Measurements from ENCODE around the gene RGS11. TPM values are rescaled to one million over a fixed set of nuclear protein-coding genes. Genes with fewer than 3 reads are reported as not detected.

RGS11 gene
- 0.18 and 0.29 TPM in 2 replicates for total RNA-seq

DNA sequence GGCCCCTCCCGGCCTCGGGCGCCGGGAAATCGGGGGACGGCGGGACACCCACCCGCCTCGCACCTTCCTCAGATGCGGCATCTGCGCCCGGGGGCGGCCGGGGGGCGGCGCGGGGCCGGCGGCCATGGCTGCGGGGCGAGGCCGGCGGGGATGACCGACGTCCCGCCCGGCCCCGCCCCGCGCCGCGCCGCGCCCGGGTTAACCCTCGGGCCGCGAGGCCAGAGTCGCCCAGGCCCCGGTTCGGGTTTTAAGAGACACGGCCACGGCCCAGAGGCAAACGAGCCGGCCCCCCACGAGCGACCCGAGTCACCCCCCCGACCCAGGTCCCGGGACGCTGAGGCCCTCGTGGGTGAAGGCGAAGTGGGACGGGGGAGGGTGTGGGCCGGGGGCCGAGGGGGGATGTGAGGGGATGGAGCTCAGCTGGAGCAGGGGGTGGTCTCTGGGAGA is at the start of gene RGS11:
RGS11 (minus strand) TSS at position 159 of the 447 bp plus-strand sequence; CDS start at position 126, 33 bp downstream.
- H3K4me3 Mint-ChIP-seq, result peak within 1 kb of the TSS; percentile 33
- H3K9me3 Mint-ChIP-seq, result no peaks in the 10 kb centered on the region
- no peaks in the 10 kb centered on the region for H3K36me3 Mint-ChIP-seq (ENCODE audit: low read depth)
- intact Hi-C loops (cut with micrococcal nuclease), result no loop called here
- peaks cover 38% of the 10 kb centered on the region for H3K27me3 Mint-ChIP-seq (ENCODE audit: insufficient read depth)
- no peaks in the 10 kb centered on the region for H3K4me1 Mint-ChIP-seq (ENCODE audit: low read depth)
- H3K27ac Mint-ChIP-seq, result no peak within 1 kb of the TSS
- DNase-seq (ENCODE audit: low spot score), result no peak

DNA sequence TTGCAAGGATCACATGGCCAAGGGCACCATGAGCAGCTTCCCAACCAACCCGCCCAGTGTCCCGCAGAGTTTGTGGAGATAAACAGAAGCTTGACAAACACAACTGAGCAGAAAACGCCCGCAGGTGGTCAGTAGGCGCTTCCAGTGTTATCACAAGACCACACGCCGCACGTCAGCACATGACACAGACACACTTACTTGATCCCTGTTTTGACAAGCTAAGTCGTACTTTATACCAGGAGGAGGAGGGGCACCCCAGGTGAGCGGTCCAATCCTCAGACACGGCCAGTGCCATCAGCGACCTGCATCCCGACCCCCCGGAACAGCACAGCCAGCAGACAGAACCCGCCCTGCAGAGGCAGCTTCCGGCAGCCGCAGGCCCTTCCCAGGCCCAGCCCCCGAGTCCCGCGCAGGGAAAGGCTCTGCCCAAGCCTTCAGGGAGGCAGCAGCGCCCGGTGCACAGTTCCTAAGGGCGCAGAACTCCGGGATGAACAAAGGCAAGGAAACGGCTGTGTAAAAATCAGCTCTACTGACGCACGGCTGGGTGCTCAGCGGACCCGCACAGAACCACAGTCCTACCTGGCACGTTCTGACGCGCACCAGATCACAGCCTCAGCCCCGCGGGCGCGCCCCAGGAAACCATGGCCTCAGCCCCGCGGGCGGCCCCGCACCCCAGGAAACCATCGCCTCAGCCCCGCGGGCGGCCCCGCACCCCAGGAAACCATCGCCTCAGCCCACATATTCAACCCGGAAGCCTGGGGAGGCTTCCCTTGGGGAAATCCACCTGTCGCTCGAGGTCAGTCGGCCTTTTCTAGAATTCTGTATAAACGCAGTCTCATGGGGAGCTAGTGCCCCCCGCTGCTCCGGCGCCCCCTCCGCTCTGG is 48.9 kb upstream of the RGS11 start:
- H3K4me3 Mint-ChIP-seq, result peak overlapping the region; percentile 56
- intact Hi-C loops (cut with micrococcal nuclease), result no loop called here
- no peaks in the 10 kb centered on the region for H3K9me3 Mint-ChIP-seq
- DNase-seq (ENCODE audit: low spot score), result peak; percentile 62
- H3K36me3 Mint-ChIP-seq (ENCODE audit: low read depth), result peaks cover 2% of the 10 kb centered on the region
- no peak overlapping the region for H3K27ac Mint-ChIP-seq
- H3K27me3 Mint-ChIP-seq (ENCODE audit: insufficient read depth), result peaks cover 2% of the 10 kb centered on the region
- H3K4me1 Mint-ChIP-seq (ENCODE audit: low read depth), result peaks cover 36% of the 10 kb centered on the region

DNA sequence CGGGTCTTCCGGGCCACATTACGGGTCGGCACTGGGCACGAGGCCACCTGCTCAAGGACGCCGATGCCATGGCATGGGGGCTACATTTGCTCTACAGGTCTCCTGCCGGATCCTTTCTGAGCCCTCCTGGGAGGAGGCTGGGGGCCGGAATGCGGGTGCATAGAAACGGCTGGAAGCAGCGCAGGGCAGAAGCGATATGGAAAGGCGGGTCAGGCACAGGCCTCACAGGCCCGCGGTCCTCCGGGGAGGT is 48.4 kb upstream of the RGS11 start:
- intact Hi-C loops (cut with micrococcal nuclease), result no loop called here

DNA sequence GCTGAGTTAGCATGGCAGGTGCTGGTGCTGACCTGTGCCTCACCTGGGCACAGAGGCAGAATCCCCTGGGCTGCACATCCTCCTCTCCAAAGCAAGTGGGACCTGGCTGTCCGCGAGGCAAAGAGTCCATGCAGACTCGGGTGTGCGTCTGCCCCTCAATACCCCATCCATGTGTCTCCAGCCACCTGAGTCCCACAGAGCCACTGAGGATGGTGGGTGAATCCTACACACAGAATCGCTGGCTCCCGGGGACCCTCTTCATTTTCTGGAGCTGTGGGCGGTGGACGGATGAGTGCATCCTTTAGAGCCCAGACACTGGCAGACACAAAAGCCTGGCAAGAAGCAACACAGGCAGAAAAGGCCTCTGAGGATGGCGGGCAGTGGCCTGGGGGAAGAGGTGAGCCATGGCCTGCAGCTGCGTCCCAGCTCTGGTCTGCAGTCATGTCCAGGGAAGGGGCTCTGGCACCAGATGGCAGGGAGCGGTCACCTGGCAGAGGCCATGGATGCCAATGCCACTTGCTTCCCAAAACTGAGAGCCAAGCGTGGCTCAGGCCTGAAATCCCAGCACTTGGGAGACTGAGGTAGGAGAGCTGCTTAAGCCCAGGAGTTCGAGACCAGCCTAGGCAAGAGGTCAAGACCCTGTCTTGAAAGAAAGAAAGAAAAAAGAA is 46.9 kb upstream of the RGS11 start:
- Mint-ChIP-seq H3K27me3 (ENCODE audit: insufficient read depth) (peaks cover 4% of the 10 kb centered on the region), H3K9me3 (no peaks in the 10 kb centered on the region), H3K27ac (no peak overlapping the region), H3K36me3 (ENCODE audit: low read depth) (peaks cover 8% of the 10 kb centered on the region), H3K4me1 (ENCODE audit: low read depth) (peaks cover 40% of the 10 kb centered on the region), H3K4me3 (no peak overlapping the region)
- no peak for DNase-seq (ENCODE audit: low spot score)
- intact Hi-C loops (cut with micrococcal nuclease), result no loop called here

More for the DNA sequence above, 48.4 kb upstream of the RGS11 start:
- Mint-ChIP-seq H3K4me1 (ENCODE audit: low read depth) (peaks cover 38% of the 10 kb centered on the region), H3K4me3 (no peak overlapping the region), H3K27me3 (ENCODE audit: insufficient read depth) (peaks cover 3% of the 10 kb centered on the region), H3K9me3 (no peaks in the 10 kb centered on the region), H3K27ac (no peak overlapping the region), H3K36me3 (ENCODE audit: low read depth) (peaks cover 3% of the 10 kb centered on the region)
- DNase-seq (ENCODE audit: low spot score), result no peak

DNA sequence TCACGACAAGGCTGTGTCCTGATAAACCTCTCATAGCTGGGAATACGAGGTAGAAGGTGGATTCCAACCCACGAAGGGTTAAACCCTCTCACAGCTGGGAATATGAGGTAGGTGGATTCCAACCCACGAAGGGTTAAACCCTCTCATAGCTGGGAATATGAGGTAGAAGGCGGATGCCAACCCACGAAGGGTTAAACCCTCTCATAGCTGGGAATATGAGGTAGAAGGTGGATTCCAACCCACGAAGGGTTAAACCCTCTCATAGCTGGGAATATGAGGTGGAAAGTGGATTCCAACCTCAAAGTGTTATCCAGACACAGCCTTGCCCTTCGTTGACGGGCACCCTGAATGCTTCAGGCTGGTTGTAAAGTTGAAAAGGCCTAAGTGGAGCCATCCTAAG is 45.8 kb upstream of the RGS11 start:
- Mint-ChIP-seq H3K36me3 (ENCODE audit: low read depth) (peaks cover 9% of the 10 kb centered on the region), H3K27me3 (ENCODE audit: insufficient read depth) (peaks cover 4% of the 10 kb centered on the region), H3K4me3 (no peak overlapping the region), H3K4me1 (ENCODE audit: low read depth) (peaks cover 36% of the 10 kb centered on the region), H3K27ac (no peak overlapping the region), H3K9me3 (no peaks in the 10 kb centered on the region)
- DNase-seq (ENCODE audit: low spot score), result no peak
- intact Hi-C loops (cut with micrococcal nuclease), result no loop called here

DNA sequence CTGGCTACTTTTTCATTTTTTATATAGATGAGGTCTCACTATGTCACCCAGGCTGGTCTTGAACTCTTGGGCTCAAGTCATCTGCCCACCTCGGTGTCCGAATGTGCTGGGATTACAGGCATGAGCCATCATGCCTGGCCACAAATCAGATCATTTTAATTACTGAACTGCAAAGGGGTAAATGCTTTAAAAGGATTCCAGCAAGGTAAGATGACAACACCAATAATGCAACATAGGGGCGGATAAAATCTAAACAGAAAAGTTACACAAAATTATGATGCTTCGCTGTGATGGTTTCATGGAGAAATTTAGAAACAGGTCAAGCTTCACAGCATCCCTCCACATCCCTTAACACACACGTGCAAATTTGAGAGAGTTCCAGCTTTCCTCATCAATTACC is 44.5 kb upstream of the RGS11 start:
- DNase-seq (ENCODE audit: low spot score), result no peak

DNA sequence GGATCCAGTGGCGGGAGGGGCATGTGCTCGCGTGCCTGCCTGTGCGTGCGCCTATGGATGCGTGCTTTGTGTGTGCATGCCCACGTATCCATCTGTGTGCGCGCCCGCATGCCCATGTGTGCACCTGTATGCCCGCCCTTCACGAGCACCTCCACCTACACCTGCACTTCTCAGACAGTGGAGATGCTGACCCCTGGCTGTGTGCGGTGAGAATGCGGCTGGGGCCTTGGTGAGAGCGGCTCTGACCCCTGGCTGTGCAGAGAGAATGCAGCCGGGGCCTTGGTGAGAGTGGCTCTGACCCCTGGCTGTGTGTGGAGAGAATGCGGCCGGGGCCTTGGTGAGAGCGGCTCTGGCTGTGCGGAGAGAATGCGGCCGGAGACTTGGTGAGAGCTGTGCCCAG is 42.9 kb upstream of the RGS11 start:
- no peaks in the 10 kb centered on the region for H3K9me3 Mint-ChIP-seq
- intact Hi-C loops (cut with micrococcal nuclease), result no loop called here
- peaks cover 11% of the 10 kb centered on the region for H3K36me3 Mint-ChIP-seq (ENCODE audit: low read depth)
- H3K27ac Mint-ChIP-seq, result no peak overlapping the region
- no peak for DNase-seq (ENCODE audit: low spot score)
- peaks cover 15% of the 10 kb centered on the region for H3K4me1 Mint-ChIP-seq (ENCODE audit: low read depth)
- H3K4me3 Mint-ChIP-seq, result no peak overlapping the region
- H3K27me3 Mint-ChIP-seq (ENCODE audit: insufficient read depth), result peaks cover 4% of the 10 kb centered on the region

More for the DNA sequence above, 44.5 kb upstream of the RGS11 start:
- peaks cover 4% of the 10 kb centered on the region for H3K27me3 Mint-ChIP-seq (ENCODE audit: insufficient read depth)
- intact Hi-C loops (cut with micrococcal nuclease), result no loop called here
- peaks cover 30% of the 10 kb centered on the region for H3K4me1 Mint-ChIP-seq (ENCODE audit: low read depth)
- H3K9me3 Mint-ChIP-seq, result no peaks in the 10 kb centered on the region
- peaks cover 9% of the 10 kb centered on the region for H3K36me3 Mint-ChIP-seq (ENCODE audit: low read depth)
- no peak overlapping the region for H3K27ac Mint-ChIP-seq
- H3K4me3 Mint-ChIP-seq, result no peak overlapping the region

DNA sequence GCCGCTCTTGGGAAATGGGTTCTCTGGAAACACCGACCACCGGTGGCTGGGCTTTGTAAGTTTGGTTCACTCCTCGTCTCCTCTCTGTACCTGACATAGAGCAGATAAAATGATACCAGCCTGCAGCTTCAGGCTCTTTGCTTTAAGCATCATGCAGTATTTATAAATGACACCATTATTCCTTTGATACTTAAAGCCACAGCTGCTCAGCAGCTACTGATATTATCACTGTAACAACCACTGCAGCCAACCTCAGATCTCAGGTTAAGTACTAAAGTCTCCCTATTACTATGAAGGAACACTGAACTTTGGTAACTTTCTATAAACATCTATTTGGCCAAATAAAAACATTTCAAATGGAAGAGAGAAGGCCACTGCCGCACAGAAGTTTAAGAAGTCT is 41.8 kb upstream of the RGS11 start:
- peaks cover 13% of the 10 kb centered on the region for H3K4me1 Mint-ChIP-seq (ENCODE audit: low read depth)
- peaks cover 11% of the 10 kb centered on the region for H3K36me3 Mint-ChIP-seq (ENCODE audit: low read depth)
- H3K27ac Mint-ChIP-seq, result no peak overlapping the region
- no peak overlapping the region for H3K4me3 Mint-ChIP-seq
- DNase-seq (ENCODE audit: low spot score), result no peak
- intact Hi-C loops (cut with micrococcal nuclease), result no loop called here
- H3K27me3 Mint-ChIP-seq (ENCODE audit: insufficient read depth), result peaks cover 4% of the 10 kb centered on the region
- no peaks in the 10 kb centered on the region for H3K9me3 Mint-ChIP-seq

DNA sequence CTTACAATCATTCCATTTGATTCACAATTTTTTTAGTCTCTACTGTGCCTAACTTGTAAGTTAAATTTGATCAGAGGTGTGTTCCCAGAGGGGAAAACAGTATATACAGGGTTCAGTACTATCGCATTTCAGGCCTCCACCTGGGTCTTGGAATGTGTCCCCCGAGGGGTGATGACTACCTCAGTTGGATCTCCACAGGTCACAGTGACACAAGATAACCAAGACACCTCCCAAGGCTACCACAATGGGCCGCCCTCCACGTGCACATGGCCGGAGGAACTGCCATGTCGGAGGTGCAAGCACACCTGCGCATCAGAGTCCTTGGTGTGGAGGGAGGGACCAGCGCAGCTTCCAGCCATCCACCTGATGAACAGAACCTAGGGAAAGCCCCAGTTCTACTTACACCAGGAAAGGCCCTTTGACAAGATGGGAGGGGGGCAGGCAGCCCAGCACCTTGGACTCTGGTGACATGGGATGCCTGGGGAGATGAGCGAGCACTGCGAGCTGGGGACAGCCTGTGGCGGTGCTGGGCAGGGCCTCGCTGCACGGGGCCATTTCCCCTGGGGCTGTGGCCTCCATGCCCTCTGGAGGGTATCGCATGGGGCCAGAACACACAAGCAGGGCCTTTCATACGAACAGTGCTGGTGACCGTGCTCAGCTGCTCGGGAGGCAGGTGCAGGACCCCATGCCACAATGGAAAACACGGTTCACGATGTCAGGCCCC is 41.2 kb upstream of the RGS11 start:
- DNase-seq (ENCODE audit: low spot score), result no peak
- Mint-ChIP-seq H3K9me3 (no peaks in the 10 kb centered on the region), H3K4me3 (no peak overlapping the region), H3K27me3 (ENCODE audit: insufficient read depth) (peaks cover 4% of the 10 kb centered on the region), H3K36me3 (ENCODE audit: low read depth) (peaks cover 12% of the 10 kb centered on the region), H3K27ac (no peak overlapping the region), H3K4me1 (ENCODE audit: low read depth) (peaks cover 13% of the 10 kb centered on the region)
- intact Hi-C loops (cut with micrococcal nuclease), result no loop called here

DNA sequence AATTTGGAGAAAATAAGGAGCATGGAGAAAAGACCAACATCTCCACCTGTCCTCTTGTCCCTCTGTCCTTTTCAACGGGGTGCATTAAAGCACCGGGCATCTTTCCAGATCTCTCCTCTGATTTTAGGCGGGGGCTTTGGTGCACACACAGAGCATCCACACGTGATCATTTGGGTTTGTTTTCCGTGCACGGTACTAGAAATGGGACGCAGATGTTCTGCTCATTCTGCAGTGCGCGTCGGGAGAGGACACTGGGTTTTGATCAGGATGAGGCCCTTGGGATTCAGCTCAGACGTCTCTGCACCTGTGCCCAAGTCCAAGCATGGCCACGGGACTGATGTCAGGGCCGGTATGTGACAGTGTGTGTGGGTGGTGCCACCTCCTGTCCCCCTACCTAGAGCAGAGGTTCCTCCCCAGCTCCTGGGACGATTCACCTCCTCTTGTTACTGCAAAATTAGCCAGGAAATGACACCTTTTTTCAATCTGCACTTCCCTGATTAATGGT is 39.1 kb upstream of the RGS11 start:
- intact Hi-C loops (cut with micrococcal nuclease), result no loop called here
- Mint-ChIP-seq H3K27me3 (ENCODE audit: insufficient read depth) (peaks cover 2% of the 10 kb centered on the region), H3K4me1 (ENCODE audit: low read depth) (peaks cover 9% of the 10 kb centered on the region), H3K9me3 (no peaks in the 10 kb centered on the region), H3K27ac (no peak overlapping the region), H3K36me3 (ENCODE audit: low read depth) (peaks cover 12% of the 10 kb centered on the region), H3K4me3 (no peak overlapping the region)
- no peak for DNase-seq (ENCODE audit: low spot score)

DNA sequence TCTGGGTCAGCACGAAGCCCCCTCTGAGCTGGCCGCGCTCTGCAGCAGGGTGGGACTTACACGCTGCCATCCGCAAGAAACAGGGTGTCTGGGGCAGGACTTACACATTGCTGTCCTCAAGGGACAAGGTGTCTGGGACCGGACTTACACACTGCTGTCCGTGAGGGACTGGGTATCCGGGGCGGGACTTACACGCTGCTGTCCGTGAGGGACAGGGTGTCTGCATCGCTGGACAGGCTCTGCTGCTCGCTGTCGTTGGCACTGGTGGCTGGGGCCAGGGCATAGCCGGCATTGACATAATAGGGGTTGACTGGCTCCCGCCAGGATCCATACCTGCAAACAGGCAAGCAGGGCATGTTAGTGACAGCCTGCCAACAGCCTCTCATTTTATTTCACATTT is 38.6 kb upstream of the RGS11 start:
- peaks cover 10% of the 10 kb centered on the region for H3K36me3 Mint-ChIP-seq (ENCODE audit: low read depth)
- H3K9me3 Mint-ChIP-seq, result no peaks in the 10 kb centered on the region
- H3K27ac Mint-ChIP-seq, result no peak overlapping the region
- H3K4me1 Mint-ChIP-seq (ENCODE audit: low read depth), result peaks cover 8% of the 10 kb centered on the region
- intact Hi-C loops (cut with micrococcal nuclease), result no loop called here
- no peak for DNase-seq (ENCODE audit: low spot score)
- H3K4me3 Mint-ChIP-seq, result no peak overlapping the region
- peaks cover 2% of the 10 kb centered on the region for H3K27me3 Mint-ChIP-seq (ENCODE audit: insufficient read depth)

DNA sequence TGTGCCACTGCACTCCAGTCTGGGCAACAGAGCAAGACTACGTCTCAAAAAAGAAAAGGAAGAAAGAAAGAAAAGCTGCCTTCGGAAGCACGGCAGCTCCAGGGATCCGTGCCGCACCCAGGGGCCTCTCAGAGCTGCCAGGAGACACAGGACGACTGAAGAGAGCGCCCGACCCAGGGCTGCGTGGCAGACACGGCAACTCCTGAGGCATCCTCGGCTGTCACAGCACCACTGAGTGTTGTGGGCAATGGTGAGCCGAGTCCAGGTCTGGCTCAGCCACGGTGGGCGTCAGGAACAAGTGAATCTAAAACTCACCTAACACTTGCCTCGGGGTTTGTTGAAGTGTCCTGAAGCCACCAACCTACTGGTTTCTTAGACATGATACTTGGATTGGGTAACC is 36.0 kb upstream of the RGS11 start:
- no peak for DNase-seq (ENCODE audit: low spot score)
- no peak overlapping the region for H3K4me3 Mint-ChIP-seq
- peaks cover 6% of the 10 kb centered on the region for H3K36me3 Mint-ChIP-seq (ENCODE audit: low read depth)
- no peak overlapping the region for H3K27ac Mint-ChIP-seq
- intact Hi-C loops (cut with micrococcal nuclease), result no loop called here
- no peaks in the 10 kb centered on the region for H3K27me3 Mint-ChIP-seq (ENCODE audit: insufficient read depth)
- no peaks in the 10 kb centered on the region for H3K9me3 Mint-ChIP-seq
- H3K4me1 Mint-ChIP-seq (ENCODE audit: low read depth), result peaks cover 6% of the 10 kb centered on the region

DNA sequence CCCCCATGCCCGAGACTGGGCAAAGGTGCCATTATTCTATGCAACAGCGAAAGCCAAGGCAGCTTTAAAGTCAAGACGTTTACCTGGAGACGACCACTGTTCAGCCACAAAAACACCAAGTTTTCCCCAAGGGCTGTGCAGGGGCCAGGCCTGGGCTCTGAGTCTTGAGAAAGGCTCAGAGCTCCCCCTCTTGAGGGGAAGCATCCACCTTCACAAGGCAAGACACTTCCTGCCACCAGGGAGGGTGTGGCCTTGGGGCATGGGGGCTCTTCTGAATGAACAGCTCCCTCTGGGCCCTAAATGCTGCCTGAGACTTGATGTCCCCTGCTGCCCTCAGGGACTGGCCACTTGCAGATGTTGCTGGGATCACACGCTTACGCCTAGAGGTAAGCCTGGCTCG is 33.7 kb upstream of the RGS11 start:
- Mint-ChIP-seq H3K4me1 (ENCODE audit: low read depth) (peaks cover 6% of the 10 kb centered on the region), H3K9me3 (no peaks in the 10 kb centered on the region), H3K27me3 (ENCODE audit: insufficient read depth) (no peaks in the 10 kb centered on the region), H3K27ac (no peak overlapping the region), H3K4me3 (no peak overlapping the region), H3K36me3 (ENCODE audit: low read depth) (peaks cover 7% of the 10 kb centered on the region)
- DNase-seq (ENCODE audit: low spot score), result no peak
- intact Hi-C loops (cut with micrococcal nuclease), result no loop called here

All from activated T-helper 1 cell treated with anti-CD3 and anti-CD28 coated beads, Interleukin-12 subunit alpha, Interleukin-12 subunit beta, Interleukin-2, Interleukin-4 antibody, amounts not matched to agents 30 ng/mL and 10 ng/mL and 1 ng/mL, durations not matched to agents 14 hours and 24 hours and 36 hours (primary cell).